SK-N-MC (cell line): ENCODE data around the gene STYX.
"Not testable (repeated sequence)": the region's sequence is repeated elsewhere in the genome, so short reads cannot be mapped to it uniquely, and the experiment has no call there.

Experiments
- EZH2 ChIP-seq: fragments of 200-600 bp; sonication (generic); IDR thresholded peaks from one replicate; pipeline ENCODE4 v1.6.1; 2017; ENCODE audit warnings: antibody characterized with exemption
- FOXP2 ChIP-seq: optimal IDR thresholded peaks from 2 replicates; pipeline ENCODE3; 2011; ENCODE audit warnings: mild to moderate bottlenecking, moderate library complexity; ENCODE audit not compliant: insufficient read depth; ENCODE audit errors: extremely low read length, control extremely low read depth
- POLR2AphosphoS5 ChIP-seq: IDR thresholded peaks from 2 replicates; pipeline ENCODE4 v1.6.1; 2012; ENCODE audit warnings: mild to moderate bottlenecking, low read depth, low read length, borderline replicate concordance

- not testable (repeated sequence) for TF ChIP-seq POLR2AphosphoS5, EZH2, FOXP2
These were observed 931 bp upstream of the STYX start for GRCh38 chr14:52729035-52729434.
